ENCODE data around the gene CYP17A1. TPM values are rescaled to one million over a fixed set of nuclear protein-coding genes. Genes with fewer than 3 reads are reported as not detected.
A peak's percentile ranks its signal among the peaks of the same experiment; 100 is the strongest.

CYP17A1 gene
- total RNA-seq, 2 experiments from 2014 or later = not detected

GRCh38 chr10:102813734-102814452, 23.3 kb downstream of the CYP17A1 start:
- Mint-ChIP-seq H3K36me3 (peaks cover 11% of the 10 kb centered on the region), H3K9me3 (no peaks in the 10 kb centered on the region), H3K27ac (no peak overlapping the region), H3K27me3 (no peaks in the 10 kb centered on the region), H3K4me1 (ENCODE audit: low read depth) (no peaks in the 10 kb centered on the region), H3K4me3 (no peak overlapping the region)
- intact Hi-C loops (cut with micrococcal nuclease) = no loop called here
- no peak for DNase-seq
- ChIA-PET POLR2A (no interaction called here), CTCF (no interaction called here)

- ChIA-PET CTCF (no interaction called here), POLR2A (no interaction called here)
- Mint-ChIP-seq H3K4me3 (no peak overlapping the region), H3K9me3 (no peaks in the 10 kb centered on the region), H3K36me3 (peaks cover 12% of the 10 kb centered on the region), H3K27ac (no peak overlapping the region), H3K4me1 (ENCODE audit: low read depth) (no peaks in the 10 kb centered on the region), H3K27me3 (no peaks in the 10 kb centered on the region)
- DNase-seq = no peak
- intact Hi-C loops (cut with micrococcal nuclease) = no loop called here
Measured at GRCh38 chr10:102813017-102813541, 24.1 kb downstream of the CYP17A1 start.

- Mint-ChIP-seq H3K4me1 (ENCODE audit: low read depth) (no peaks in the 10 kb centered on the region), H3K27ac (no peak overlapping the region)
- POLR2A ChIA-PET = no interaction called here
Measured at GRCh38 chr10:102812231-102812876, 24.9 kb downstream of the CYP17A1 start.

GRCh38 chr10:102811346-102811745, 25.9 kb downstream of the CYP17A1 start:
- POLR2A ChIA-PET = no interaction called here
- CTCF ChIA-PET = no interaction called here
- Mint-ChIP-seq H3K4me1 (ENCODE audit: low read depth) (no peaks in the 10 kb centered on the region), H3K27me3 (no peaks in the 10 kb centered on the region), H3K4me3 (no peak overlapping the region), H3K36me3 (peaks cover 12% of the 10 kb centered on the region), H3K27ac (no peak overlapping the region), H3K9me3 (no peaks in the 10 kb centered on the region)
- intact Hi-C loops (cut with micrococcal nuclease) = no loop called here
- DNase-seq = no peak

More at GRCh38 chr10:102812231-102812876, 24.9 kb downstream of the CYP17A1 start:
- Mint-ChIP-seq H3K36me3 (peaks cover 12% of the 10 kb centered on the region), H3K9me3 (no peaks in the 10 kb centered on the region), H3K27me3 (no peaks in the 10 kb centered on the region), H3K4me3 (no peak overlapping the region)
- DNase-seq = no peak
- intact Hi-C loops (cut with micrococcal nuclease) = no loop called here
- CTCF ChIA-PET = no interaction called here

GRCh38 chr10:102808380-102808779, 28.8 kb downstream of the CYP17A1 start:
- intact Hi-C loops (cut with micrococcal nuclease) = no loop called here
- Mint-ChIP-seq H3K27ac (no peak overlapping the region), H3K4me3 (no peak overlapping the region), H3K9me3 (no peaks in the 10 kb centered on the region), H3K27me3 (no peaks in the 10 kb centered on the region), H3K4me1 (ENCODE audit: low read depth) (peaks cover 11% of the 10 kb centered on the region), H3K36me3 (peaks cover 17% of the 10 kb centered on the region)
- no peak for DNase-seq
- ChIA-PET CTCF (no interaction called here), POLR2A (no interaction called here)

GRCh38 chr10:102804382-102805055, 32.7 kb downstream of the CYP17A1 start:
- H3K9me3 Mint-ChIP-seq = no peaks in the 10 kb centered on the region
- CTCF ChIA-PET = interaction anchor here (0.6 to 1.2 kb wide), 2 partner anchors 31 to 117 kb away, joined by 3 read pairs; no protein-coding TSS in a partner anchor
- H3K36me3 Mint-ChIP-seq = peaks cover 26% of the 10 kb centered on the region
- peaks cover 32% of the 10 kb centered on the region for H3K4me1 Mint-ChIP-seq (ENCODE audit: low read depth)
- no peak for DNase-seq
- peak overlapping the region; percentile 78 for H3K27ac Mint-ChIP-seq
- intact Hi-C loops (cut with micrococcal nuclease) = no loop called here
- H3K27me3 Mint-ChIP-seq = no peaks in the 10 kb centered on the region
- H3K4me3 Mint-ChIP-seq = no peak overlapping the region
- POLR2A ChIA-PET = no interaction called here

- DNase-seq = peak; percentile 48
- Mint-ChIP-seq H3K4me3 (no peak overlapping the region), H3K27ac (peak overlapping the region; percentile 91), H3K27me3 (no peaks in the 10 kb centered on the region), H3K36me3 (peaks cover 29% of the 10 kb centered on the region), H3K9me3 (no peaks in the 10 kb centered on the region), H3K4me1 (ENCODE audit: low read depth) (peaks cover 32% of the 10 kb centered on the region)
- CTCF ChIA-PET = interaction anchor here (1.0 to 1.3 kb wide), 2 partner anchors 51 to 60 kb away, joined by 3 to 4 read pairs; partner anchors contain the start of gene WBP1L
- intact Hi-C loops (cut with micrococcal nuclease) = loop anchor here (1.0 kb wide), 1 partner anchor 60 kb away; the partner anchor contains the start of gene WBP1L
- POLR2A ChIA-PET = no interaction called here
Measured at GRCh38 chr10:102802920-102803534, 34.2 kb downstream of the CYP17A1 start.

GRCh38 chr10:102801978-102802377, 35.2 kb downstream of the CYP17A1 start:
- POLR2A ChIA-PET = no interaction called here
- intact Hi-C loops (cut with micrococcal nuclease) = no loop called here
- Mint-ChIP-seq H3K27me3 (no peaks in the 10 kb centered on the region), H3K4me3 (no peak overlapping the region), H3K4me1 (ENCODE audit: low read depth) (peaks cover 36% of the 10 kb centered on the region), H3K27ac (peak overlapping the region; percentile 91), H3K36me3 (peaks cover 32% of the 10 kb centered on the region), H3K9me3 (no peaks in the 10 kb centered on the region)
- DNase-seq = no peak
- CTCF ChIA-PET = interaction anchor here (1.3 kb wide), 1 partner anchor 50 kb away, joined by 4 read pairs; no protein-coding TSS in a partner anchor

- CTCF ChIA-PET = no interaction called here
Measured at GRCh38 chr10:102801496-102801895, 35.7 kb downstream of the CYP17A1 start.

GRCh38 chr10:102800611-102801335, 36.4 kb downstream of the CYP17A1 start:
- H3K4me3 Mint-ChIP-seq = no peak overlapping the region
- CTCF ChIA-PET = interaction anchor here (0.6 kb wide), 1 partner anchor 217 kb away, joined by 3 read pairs; no protein-coding TSS in a partner anchor
- intact Hi-C loops (cut with micrococcal nuclease) = no loop called here
- H3K27ac Mint-ChIP-seq = peak overlapping the region; percentile 45
- peaks cover 48% of the 10 kb centered on the region for H3K4me1 Mint-ChIP-seq (ENCODE audit: low read depth)
- H3K36me3 Mint-ChIP-seq = peaks cover 33% of the 10 kb centered on the region
- no peak for DNase-seq
- POLR2A ChIA-PET = no interaction called here
- H3K9me3 Mint-ChIP-seq = no peaks in the 10 kb centered on the region
- no peaks in the 10 kb centered on the region for H3K27me3 Mint-ChIP-seq

More at GRCh38 chr10:102801496-102801895, 35.7 kb downstream of the CYP17A1 start:
- POLR2A ChIA-PET = no interaction called here
- intact Hi-C loops (cut with micrococcal nuclease) = no loop called here
- H3K9me3 Mint-ChIP-seq = no peaks in the 10 kb centered on the region
- peaks cover 33% of the 10 kb centered on the region for H3K36me3 Mint-ChIP-seq
- H3K27ac Mint-ChIP-seq = peak overlapping the region; percentile 14
- DNase-seq = no peak
- peaks cover 41% of the 10 kb centered on the region for H3K4me1 Mint-ChIP-seq (ENCODE audit: low read depth)
- H3K4me3 Mint-ChIP-seq = no peak overlapping the region
- no peaks in the 10 kb centered on the region for H3K27me3 Mint-ChIP-seq

- no peaks in the 10 kb centered on the region for H3K27me3 Mint-ChIP-seq
- H3K36me3 Mint-ChIP-seq = peaks cover 33% of the 10 kb centered on the region
- no peak for DNase-seq
- peak overlapping the region; percentile 45 for H3K27ac Mint-ChIP-seq
- intact Hi-C loops (cut with micrococcal nuclease) = no loop called here
- CTCF ChIA-PET = interaction anchor here (0.6 kb wide), 1 partner anchor 216 kb away, joined by 3 read pairs; no protein-coding TSS in a partner anchor
- H3K4me1 Mint-ChIP-seq (ENCODE audit: low read depth) = peaks cover 54% of the 10 kb centered on the region
- no peak overlapping the region for H3K4me3 Mint-ChIP-seq
- POLR2A ChIA-PET = no interaction called here
- H3K9me3 Mint-ChIP-seq = no peaks in the 10 kb centered on the region
Measured at GRCh38 chr10:102799691-102800471, 37.3 kb downstream of the CYP17A1 start.

All from activated CD4-positive, alpha-beta memory T cell treated with anti-CD3 and anti-CD28 coated beads for 36 hours (primary cell).